Karpas-422 (cell line): ENCODE measurements around the gene ZNF512. TPM values are rescaled to one million over a fixed set of nuclear protein-coding genes. Genes with fewer than 3 reads are reported as not detected.
"Not testable (repeated sequence)": the region's sequence is repeated elsewhere in the genome, so short reads cannot be mapped to it uniquely, and the experiment has no call there.

Experiments used
- DNase-seq: peaks from one replicate; pipeline ENCODE4 v3.0.0-alpha.2; 2015
- H2AFZ ChIP-seq: fragments of 200-600 bp; sonication (generic); 2 replicates; pipeline ENCODE4 v1.6.1; 2014; ENCODE audit warnings: antibody characterized with exemption, low read length, mixed read lengths
- H3K27ac ChIP-seq: fragments of 200-600 bp; sonication (generic); 2 replicates; pipeline ENCODE4 v1.5.1; 2014; ENCODE audit warnings: mild to moderate bottlenecking, low read length, moderate library complexity
- H3K27me3 ChIP-seq: fragments of 200-600 bp; sonication (generic); 2 replicates; pipeline ENCODE4 v1.6.1; 2014; ENCODE audit warnings: low read length, mixed read lengths
- H3K36me3 ChIP-seq: fragments of 200-600 bp; sonication (generic); 2 replicates; pipeline ENCODE4 v1.6.1; 2014; ENCODE audit warnings: low read length, mixed read lengths; ENCODE audit not compliant: insufficient read depth
- H3K4me1 ChIP-seq: fragments of 200-600 bp; sonication (generic); 2 replicates; pipeline ENCODE4 v1.6.1; 2014; ENCODE audit warnings: mild to moderate bottlenecking, low read length, mixed read lengths
- H3K4me2 ChIP-seq: fragments of 200-600 bp; sonication (generic); 2 replicates; pipeline ENCODE4 v1.6.1; 2014; ENCODE audit warnings: low read length, low read depth, mild to moderate bottlenecking; ENCODE audit not compliant: poor library complexity, severe bottlenecking
- H3K4me3 ChIP-seq: fragments of 200-600 bp; sonication (generic); 2 replicates; pipeline ENCODE4 v1.5.1; 2014; ENCODE audit warnings: mild to moderate bottlenecking, antibody characterized with exemption, low read length, mixed read lengths
- H3K79me2 ChIP-seq: fragments of 200-600 bp; sonication (generic); 2 replicates; pipeline ENCODE4 v1.6.1; 2014; ENCODE audit warnings: mild to moderate bottlenecking, low read length, mixed read lengths
- H3K9ac ChIP-seq: fragments of 200-600 bp; sonication (generic); 2 replicates; pipeline ENCODE4 v1.6.0; 2014; ENCODE audit warnings: low read length
- H3K9me2 ChIP-seq: fragments of 200-600 bp; sonication (generic), shearing (Covaris generic); replicated peaks from 2 replicates; pipeline ENCODE4 v1.6.0; 2014; ENCODE audit warnings: mild to moderate bottlenecking, low read length, moderate library complexity; ENCODE audit not compliant: insufficient read depth
- H3K9me3 ChIP-seq: fragments of 300-700, 200-600 bp; sonication (generic); 2 replicates; pipeline ENCODE4 v1.6.1; 2014; ENCODE audit warnings: low read length, mixed read lengths
- H4K20me1 ChIP-seq: fragments of 200-600 bp; sonication (generic); 2 replicates; pipeline ENCODE4 v1.6.1; 2014; ENCODE audit warnings: mild to moderate bottlenecking, antibody characterized with exemption, low read length, low read depth; ENCODE audit not compliant: insufficient read depth
- total RNA-seq: library from RNA; depleted of rRNA; stranded (reverse); fragments of >200 nt; shearing (Covaris generic); gene quantifications from 2 replicates; pipeline ENCODE4 v1.2.3, GENCODE V29; 2014; ENCODE audit warnings: low replicate concordance

Gene ZNF512
- total RNA-seq, 1 experiment from 2014 or later, result 43.7 TPM

DNA sequence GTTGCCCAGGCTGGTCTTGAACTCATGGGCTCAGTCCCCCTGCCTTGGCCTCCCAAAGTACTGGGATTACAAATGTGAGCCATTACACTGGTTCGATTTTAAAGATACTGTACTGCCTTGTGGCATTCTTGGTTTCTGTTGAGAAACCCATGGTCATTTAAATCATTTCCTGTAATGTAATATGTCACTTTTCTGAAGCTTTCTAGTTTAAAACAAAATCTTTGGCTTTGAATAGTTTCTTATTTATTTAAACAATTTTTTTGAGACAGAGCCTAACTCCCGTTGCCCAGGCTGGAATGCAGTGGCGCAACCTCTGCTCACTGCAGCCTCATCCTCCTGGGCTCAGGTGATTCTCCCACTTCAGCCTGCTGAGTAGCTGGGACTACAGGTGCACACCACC, 8.9 kb downstream of the ZNF512 start:
- H4K20me1 ChIP-seq, result no peaks in the 10 kb centered on the region
- H3K36me3 ChIP-seq, result peaks cover 30% of the 10 kb centered on the region

DNA sequence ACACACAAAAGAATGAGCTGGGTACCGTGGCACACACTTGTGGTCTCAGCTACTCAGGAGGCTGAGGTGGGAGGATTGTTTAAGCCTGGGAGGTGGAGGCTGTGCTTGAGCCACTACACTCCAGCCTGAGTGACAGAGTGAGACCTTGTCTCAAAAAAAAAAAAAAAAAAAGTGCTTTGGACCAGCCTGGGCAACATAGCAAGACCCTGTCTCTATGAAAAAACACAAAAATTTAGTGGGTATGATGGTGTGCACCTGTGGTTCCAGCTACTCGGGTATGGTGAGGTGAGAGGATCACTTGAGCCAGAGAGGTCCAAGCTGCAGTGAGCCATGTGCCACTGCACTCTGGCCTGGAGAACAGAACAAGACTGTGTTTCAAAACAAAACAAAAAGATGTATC, 10.4 kb downstream of the ZNF512 start:
- no peaks in the 10 kb centered on the region for H3K27me3 ChIP-seq
- no peaks in the 10 kb centered on the region for H3K4me1 ChIP-seq
- peaks cover 90% of the 10 kb centered on the region for H3K79me2 ChIP-seq
- peaks cover 24% of the 10 kb centered on the region for H3K9me3 ChIP-seq
- H3K4me2 ChIP-seq, result no peak overlapping the region
- H3K9ac ChIP-seq, result no peak overlapping the region
- H3K36me3 ChIP-seq, result peaks cover 27% of the 10 kb centered on the region
- H3K9me2 ChIP-seq, result no peaks in the 10 kb centered on the region
- H3K27ac ChIP-seq, result no peak overlapping the region
- H4K20me1 ChIP-seq, result 0 out of 2 replicates have a peak, but pooled peaks cover 4% of the 10 kb centered on the region
- no peak overlapping the region for H3K4me3 ChIP-seq
- no peak overlapping the region for H2AFZ ChIP-seq
- no peak for DNase-seq

More for the DNA sequence above, 8.9 kb downstream of the ZNF512 start:
- no peak for DNase-seq
- Histone ChIP-seq H3K9me3 (peaks cover 24% of the 10 kb centered on the region), H3K4me3 (no peak overlapping the region), H3K79me2 (peaks cover 90% of the 10 kb centered on the region), H3K9ac (no peak overlapping the region), H3K4me2 (no peak overlapping the region), H3K9me2 (no peaks in the 10 kb centered on the region), H3K4me1 (no peaks in the 10 kb centered on the region), H3K27me3 (no peaks in the 10 kb centered on the region), H2AFZ (no peak overlapping the region), H3K27ac (no peak overlapping the region)

DNA sequence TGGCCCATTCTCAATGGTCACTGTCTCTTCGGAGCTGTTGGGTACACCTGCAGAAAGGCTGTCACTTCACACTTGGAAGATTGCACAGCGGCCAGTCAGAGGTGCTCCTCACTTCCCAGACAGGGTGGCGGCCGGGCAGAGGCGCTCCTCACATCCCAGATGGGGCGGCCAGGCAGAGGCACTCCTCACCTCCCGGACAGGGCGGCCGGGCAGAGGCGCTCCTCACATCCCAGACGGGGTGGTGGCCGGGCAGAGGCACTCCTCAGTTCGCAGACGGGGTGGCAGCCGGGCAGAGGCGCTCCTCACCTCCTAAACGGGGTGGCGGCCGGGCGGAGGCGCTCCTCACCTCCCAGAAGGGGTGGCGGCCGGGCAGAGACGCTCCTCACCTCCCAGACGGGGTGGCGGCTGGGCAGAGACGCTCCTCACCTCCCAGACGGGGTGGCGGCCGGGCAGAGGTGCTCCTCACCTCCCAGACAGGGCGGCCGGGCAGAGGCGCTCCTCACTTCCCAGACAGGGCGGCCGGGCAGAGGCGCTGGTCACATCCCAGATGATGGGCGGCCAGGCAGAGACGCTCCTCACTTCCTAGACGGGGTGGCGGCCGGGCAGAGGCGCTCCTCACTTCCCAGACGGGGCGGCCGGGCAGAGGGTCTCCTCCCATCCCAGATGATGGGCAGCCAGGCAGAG, 11.3 kb downstream of the ZNF512 start:
- peaks cover 24% of the 10 kb centered on the region for H3K9me3 ChIP-seq
- H4K20me1 ChIP-seq, result not testable (repeated sequence)

DNA sequence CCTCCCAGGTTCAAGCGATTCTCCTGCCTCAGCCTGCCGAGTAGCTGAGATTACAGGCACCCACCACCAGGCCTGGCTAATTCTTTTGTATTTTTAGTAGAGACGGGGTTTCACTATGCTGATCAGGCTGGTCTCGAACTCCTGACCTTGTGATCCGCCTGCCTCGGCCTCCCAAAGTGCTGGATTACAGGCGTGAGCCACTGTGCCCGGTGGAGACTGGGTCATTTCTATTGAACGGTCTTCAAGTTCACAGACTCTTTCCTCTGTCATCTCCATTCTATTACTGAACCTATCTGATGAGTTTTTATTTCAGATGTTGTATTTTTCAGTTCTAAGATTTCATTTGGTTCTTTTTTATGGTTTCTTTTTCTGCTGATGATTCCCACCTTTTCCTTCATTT, 12.6 kb downstream of the ZNF512 start:
- not testable (repeated sequence) for H3K27me3 ChIP-seq, H3K4me3 ChIP-seq, H4K20me1 ChIP-seq, H3K9ac ChIP-seq, H3K27ac ChIP-seq, H3K9me2 ChIP-seq, H3K4me1 ChIP-seq, H2AFZ ChIP-seq, H3K4me2 ChIP-seq
- DNase-seq, result peak; percentile 53
- Histone ChIP-seq H3K9me3 (peaks cover 20% of the 10 kb centered on the region), H3K36me3 (peaks cover 23% of the 10 kb centered on the region), H3K79me2 (peaks cover 89% of the 10 kb centered on the region)

More for the DNA sequence above, 11.3 kb downstream of the ZNF512 start:
- DNase-seq, H3K9ac ChIP-seq, H3K4me1 ChIP-seq, H2AFZ ChIP-seq, H3K9me2 ChIP-seq, H3K27me3 ChIP-seq, H3K4me2 ChIP-seq, H3K4me3 ChIP-seq, H3K27ac ChIP-seq: not testable (repeated sequence)
- Histone ChIP-seq H3K36me3 (peaks cover 23% of the 10 kb centered on the region), H3K79me2 (peaks cover 89% of the 10 kb centered on the region)

DNA sequence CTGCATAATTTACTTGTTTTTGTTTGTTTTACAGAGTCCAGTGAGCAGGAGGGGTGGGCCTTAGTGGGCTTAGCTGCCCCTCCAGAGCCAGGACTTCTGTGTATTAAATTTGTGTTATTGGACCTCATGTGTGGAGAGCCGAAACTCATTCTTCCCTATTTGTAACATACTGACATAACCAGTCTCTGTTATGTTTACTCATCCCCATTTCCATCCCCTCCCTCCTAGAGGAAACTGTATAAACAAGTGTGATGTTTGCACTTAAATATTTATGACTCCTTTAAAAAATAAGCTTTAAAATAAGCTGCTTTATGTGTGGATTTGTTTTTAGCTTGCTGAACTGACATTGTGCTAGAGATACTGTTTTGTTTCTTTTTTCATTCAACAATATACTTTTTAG, 13.8 kb downstream of the ZNF512 start:
- H3K9ac ChIP-seq, result no peak overlapping the region
- no peak overlapping the region for H3K4me3 ChIP-seq
- H2AFZ ChIP-seq, result no peak overlapping the region
- H3K27me3 ChIP-seq, result no peaks in the 10 kb centered on the region
- H3K4me1 ChIP-seq, result no peaks in the 10 kb centered on the region
- no peak overlapping the region for H3K4me2 ChIP-seq
- no peak overlapping the region for H3K27ac ChIP-seq
- peaks cover 83% of the 10 kb centered on the region for H3K79me2 ChIP-seq
- H3K9me2 ChIP-seq, result no peaks in the 10 kb centered on the region
- peaks cover 26% of the 10 kb centered on the region for H3K36me3 ChIP-seq
- H3K9me3 ChIP-seq, result peaks cover 16% of the 10 kb centered on the region
- H4K20me1 ChIP-seq, result 0 out of 2 replicates have a peak, but pooled peaks cover 4% of the 10 kb centered on the region
- no peak for DNase-seq

DNA sequence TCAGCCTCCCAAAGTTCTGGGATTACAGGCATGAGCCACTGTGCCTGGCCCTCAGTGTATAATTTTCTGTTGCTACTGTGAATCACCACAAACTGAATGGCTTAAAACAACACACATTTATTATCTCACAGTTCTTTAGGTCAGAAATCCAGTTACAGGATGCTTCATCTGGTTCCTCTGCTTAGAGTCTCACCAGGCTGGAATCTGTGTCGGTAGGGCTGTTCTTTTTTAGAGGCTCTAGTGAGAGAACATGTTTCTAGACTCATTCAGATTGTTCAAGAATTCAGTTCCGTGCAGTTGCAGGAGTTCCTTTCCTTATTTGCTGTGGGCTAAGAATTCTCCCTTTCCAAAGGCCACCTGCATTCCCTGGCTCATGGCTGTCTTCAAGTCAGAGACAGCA, 23.8 kb downstream of the ZNF512 start:
- DNase-seq, result no peak
- Histone ChIP-seq H3K79me2 (peaks cover 21% of the 10 kb centered on the region), H3K4me2 (no peak overlapping the region), H3K9me3 (no peaks in the 10 kb centered on the region), H2AFZ (no peak overlapping the region), H3K27me3 (no peaks in the 10 kb centered on the region), H3K4me1 (no peaks in the 10 kb centered on the region), H3K4me3 (no peak overlapping the region), H3K27ac (no peak overlapping the region), H3K9ac (no peak overlapping the region), H3K36me3 (peaks cover 21% of the 10 kb centered on the region; the same call in 1 of the 2 replicates), H3K9me2 (no peaks in the 10 kb centered on the region), H4K20me1 (no peaks in the 10 kb centered on the region)

DNA sequence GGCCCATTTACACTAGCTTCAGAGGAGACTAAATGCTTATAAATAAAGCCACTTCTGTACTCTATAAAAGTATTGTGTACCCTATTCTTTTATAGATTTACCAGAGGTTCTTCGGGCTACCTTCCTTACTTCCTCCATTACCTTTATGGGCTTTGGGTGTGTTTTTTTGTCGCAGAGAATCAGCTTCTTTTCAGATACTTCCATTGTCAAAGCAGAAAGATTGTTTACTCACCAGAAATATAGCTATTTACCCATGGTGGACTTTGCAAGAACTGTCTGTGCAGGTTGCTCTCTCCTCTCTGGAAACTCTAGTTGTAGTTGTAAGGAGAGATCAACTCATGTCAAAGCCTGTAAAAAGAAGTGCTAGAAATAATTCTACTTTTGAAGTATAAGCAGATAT, 31.1 kb downstream of the ZNF512 start:
- Histone ChIP-seq H3K9me2 (no peaks in the 10 kb centered on the region), H3K9ac (no peak overlapping the region), H3K27me3 (no peaks in the 10 kb centered on the region), H3K79me2 (peaks cover 26% of the 10 kb centered on the region), H3K36me3 (peaks cover 42% of the 10 kb centered on the region), H4K20me1 (no peaks in the 10 kb centered on the region), H3K4me3 (no peak overlapping the region), H3K9me3 (no peaks in the 10 kb centered on the region), H3K27ac (no peak overlapping the region), H3K4me1 (no peaks in the 10 kb centered on the region), H2AFZ (no peak overlapping the region), H3K4me2 (no peak overlapping the region)
- peak; percentile 27 for DNase-seq

DNA sequence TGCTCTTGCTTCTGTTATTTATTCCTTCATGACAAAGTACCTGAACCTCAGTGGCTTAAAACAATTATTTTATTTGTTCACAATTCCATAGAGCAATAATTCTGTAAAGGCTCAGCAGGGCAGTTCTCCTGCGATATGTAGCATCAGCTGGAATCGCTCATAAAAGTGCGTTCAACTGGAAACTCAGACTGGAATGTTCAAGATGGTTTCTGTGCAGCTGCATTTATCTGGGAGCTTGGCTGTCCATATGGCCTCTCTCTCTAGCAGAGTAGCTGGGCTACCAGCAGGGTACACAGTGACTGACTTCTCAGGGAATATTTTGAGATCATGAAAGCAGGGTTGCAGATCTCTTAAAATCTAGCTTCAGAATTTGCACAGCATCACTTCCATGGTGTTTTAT, 32.5 kb downstream of the ZNF512 start:
- Histone ChIP-seq H3K27ac (no peak overlapping the region), H3K4me2 (no peak overlapping the region), H3K9me2 (no peaks in the 10 kb centered on the region), H3K36me3 (peaks cover 48% of the 10 kb centered on the region), H3K79me2 (peaks cover 26% of the 10 kb centered on the region), H2AFZ (no peak overlapping the region), H3K4me1 (no peaks in the 10 kb centered on the region), H3K27me3 (no peaks in the 10 kb centered on the region), H3K9me3 (no peaks in the 10 kb centered on the region), H3K9ac (no peak overlapping the region), H4K20me1 (no peaks in the 10 kb centered on the region), H3K4me3 (no peak overlapping the region)
- peak; percentile 35 for DNase-seq
